T47D (cell line): ENCODE data around the gene IKBKE.
A peak's percentile ranks its signal among the peaks of the same experiment; 100 is the strongest.

ENCODE experiments used
- DNase-seq, 2 experiments: peaks; one replicate each; pipeline versions ENCODE4 v3.0.0 to v3.0.0-alpha.2; 2011 to 2012; ENCODE audit warnings: low read depth in 1 of 2, low spot score in 1 of 2
- JUND ChIP-seq: IDR thresholded peaks from 2 replicates; pipeline ENCODE4 v1.6.1; 2012; ENCODE audit warnings: low read depth
- in situ Hi-C: cut with HindIII; loops from 2 replicates; pipeline ENCODE4 v1.10.0; 2016; ENCODE audit warnings: low sequenced_read_pairs, low pct_unique_long_range_greater_than_20kb

The IKBKE gene

DNA sequence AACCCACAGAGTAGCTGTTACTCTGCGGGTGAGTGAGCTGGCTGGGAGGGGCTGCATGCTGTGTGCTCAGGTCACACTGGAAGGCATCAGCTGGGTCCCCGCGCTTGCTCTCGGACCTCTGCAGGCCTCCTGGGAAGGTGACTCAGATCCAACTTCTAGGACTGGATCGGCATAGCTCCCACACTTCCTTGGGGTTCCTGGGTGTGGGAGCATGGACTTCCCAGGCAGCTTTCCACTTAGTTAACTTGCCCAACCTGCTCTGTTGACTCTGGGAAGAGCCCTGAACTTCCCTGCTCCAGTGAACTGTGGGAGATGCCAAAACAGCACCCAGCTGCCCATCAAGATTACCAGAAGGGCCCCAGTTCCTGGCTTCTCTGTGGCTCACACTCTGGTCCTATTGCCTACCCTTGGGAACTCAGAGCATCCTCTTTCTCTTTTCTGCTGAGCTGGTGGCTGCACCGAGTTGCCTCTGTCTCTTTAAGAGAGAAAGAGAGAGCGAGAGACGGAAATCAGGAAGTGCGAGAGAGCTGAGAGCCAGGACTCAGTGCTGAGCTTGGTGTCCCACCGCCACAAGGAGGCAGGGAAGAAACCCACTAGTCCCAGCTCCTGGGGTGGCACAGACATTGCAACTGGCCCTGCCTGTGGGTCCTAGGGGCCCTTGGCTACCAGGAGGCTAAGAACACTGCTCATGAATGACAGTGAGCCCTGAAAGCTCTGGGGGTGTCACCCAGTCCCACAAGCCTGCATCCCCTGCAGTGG, at the start of gene IKBKE:
TSS of gene IKBKE (plus strand) at position 544 of the 759 bp plus-strand sequence. CDS start 2,752 bp downstream, outside the sequence.
- no peak for TF ChIP-seq JUND
- peak; percentile 85 to 94 for DNase-seq
- in situ Hi-C loops, result no loop called here

DNA sequence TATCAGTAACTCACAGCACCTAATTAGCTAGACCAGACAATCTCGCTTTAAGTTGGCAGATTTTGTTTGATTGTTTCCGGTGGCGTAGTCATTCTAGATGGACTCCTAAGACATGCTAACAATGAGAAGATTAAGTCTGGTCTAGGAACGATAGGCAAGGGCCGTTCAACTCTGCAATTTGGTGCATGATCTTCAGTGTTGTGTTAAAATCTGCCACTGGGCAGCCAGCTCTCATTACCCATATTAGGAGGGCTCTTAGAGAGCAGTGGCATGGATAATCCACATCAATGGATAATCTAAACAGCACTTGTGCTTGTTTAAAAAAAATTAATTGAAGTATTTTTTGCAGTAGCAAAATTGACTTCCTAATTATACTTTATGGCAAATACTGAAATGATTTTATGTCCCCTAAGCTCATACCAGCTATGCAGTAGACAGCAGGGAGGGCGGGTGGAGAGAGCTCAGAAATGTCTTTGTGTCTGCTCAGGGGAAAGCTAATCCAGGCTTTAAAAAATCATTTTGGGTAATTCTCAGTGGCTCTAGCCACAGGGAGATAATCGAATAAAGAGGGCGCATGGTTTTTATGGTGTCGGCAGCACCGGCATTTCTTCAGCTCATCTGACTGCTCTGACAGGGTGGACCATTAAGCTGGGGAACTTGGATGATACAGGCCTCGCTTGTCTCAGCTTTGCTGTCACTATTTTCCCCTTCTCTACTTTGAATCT, 48.5 kb upstream of the IKBKE start:
- no peak for DNase-seq
- in situ Hi-C loops, result no loop called here
- no peak for TF ChIP-seq JUND

DNA sequence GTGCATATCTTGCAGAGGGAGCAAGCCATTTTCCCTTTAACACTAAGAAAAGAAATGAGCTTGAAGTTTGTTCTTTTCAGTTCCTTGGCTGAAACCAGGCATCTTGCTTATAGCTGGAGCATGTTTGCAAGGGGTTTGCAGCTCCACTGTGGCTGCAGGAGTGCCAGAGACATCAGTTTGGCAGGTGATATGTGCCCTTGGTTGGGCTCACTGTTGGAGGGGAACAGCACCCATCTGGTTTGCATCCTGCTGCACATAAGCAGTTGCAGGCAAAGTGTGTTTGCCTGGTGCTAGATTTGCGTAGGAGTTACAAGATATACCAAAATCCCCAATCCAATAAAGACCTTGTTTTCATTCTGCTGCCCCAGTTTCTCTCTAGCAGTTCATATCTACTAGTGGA, 47.8 kb upstream of the IKBKE start:
- TF ChIP-seq JUND, result no peak
- in situ Hi-C loops, result no loop called here
- DNase-seq, result no peak

DNA sequence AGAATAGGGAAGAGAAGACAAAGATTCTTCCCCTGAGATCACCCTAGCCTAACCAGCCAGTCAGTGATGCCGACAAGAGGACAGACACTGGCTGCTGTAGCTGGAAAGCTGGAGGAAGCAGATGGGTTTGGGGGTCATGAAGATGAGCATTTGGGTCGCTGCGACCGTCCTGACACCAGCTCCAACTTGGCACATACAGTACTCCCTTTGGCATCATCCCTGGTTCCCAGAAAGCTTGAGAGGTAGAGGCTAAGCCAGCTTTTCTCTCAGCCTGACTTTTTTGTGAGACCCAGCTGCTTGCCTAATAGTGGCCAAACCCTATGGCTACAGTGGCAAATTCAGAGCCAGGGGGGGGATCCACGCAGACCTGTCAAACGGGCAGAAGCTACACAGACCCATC, 43.0 kb upstream of the IKBKE start:
- DNase-seq, result no peak
- in situ Hi-C loops, result no loop called here
- TF ChIP-seq JUND, result no peak

DNA sequence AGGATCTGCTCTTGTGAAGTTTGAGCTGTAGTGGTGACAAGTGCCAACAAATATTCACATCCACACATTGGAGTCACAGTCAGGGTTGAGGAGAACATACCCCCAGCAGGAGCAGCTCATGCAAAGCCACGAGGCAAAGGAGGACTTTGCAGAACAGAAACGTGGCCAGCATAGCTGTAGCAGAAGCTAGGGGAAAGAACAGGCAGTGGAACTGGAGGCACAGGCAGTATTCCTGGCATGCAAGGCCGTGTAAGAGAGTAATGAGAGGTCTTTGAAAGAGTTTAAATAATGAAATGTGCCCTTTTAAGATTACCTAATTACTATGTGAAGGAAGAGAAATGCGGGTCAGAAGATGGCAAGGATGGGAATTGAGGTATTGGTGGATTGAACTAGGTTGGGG, 40.9 kb upstream of the IKBKE start:
- in situ Hi-C loops, result no loop called here
- TF ChIP-seq JUND, result no peak
- DNase-seq, result no peak

DNA sequence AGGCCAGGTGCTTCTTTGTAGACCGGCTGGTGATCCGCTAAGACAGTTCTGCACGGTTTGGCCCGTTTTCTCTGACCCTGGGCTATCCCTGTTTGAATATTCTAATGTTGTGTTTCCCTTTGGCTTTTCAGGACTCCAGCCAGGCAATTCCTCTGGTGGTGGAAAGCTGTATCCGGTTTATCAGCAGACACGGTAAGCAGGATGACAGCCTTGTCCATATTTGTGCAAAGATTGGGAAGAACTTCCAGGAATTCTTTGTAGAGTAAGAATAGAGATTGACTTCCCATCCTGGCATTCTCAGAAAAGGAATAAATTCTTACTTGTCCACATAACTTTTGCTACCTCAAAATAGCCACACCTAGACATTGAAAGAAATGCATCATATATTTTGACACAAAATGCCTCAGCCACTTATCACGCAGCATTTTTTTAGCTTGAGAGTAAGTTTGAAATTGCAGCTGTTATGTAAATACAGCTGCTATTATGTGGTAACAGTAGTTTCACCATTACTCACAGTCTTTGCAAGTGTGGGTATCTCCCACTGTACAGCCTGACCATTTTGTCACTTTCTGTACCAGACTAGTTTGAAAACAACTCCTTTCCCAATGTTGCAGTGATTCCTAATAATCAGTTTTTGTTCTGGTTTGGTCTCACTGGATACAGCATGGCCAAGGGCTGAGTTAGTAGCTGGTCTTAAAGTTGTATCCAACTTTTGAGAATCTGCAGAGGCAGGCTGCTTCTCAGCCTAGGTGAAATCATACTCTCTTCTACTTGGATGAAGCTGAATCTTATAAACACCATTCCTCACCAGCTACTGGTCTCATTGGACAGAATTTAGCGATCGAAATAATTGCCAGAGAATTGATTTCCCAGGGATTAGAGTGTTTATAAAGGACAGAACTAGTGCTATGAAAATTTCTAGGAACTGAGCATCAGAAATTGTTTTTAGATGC, 40.0 kb upstream of the IKBKE start:
- no peak for DNase-seq

DNA sequence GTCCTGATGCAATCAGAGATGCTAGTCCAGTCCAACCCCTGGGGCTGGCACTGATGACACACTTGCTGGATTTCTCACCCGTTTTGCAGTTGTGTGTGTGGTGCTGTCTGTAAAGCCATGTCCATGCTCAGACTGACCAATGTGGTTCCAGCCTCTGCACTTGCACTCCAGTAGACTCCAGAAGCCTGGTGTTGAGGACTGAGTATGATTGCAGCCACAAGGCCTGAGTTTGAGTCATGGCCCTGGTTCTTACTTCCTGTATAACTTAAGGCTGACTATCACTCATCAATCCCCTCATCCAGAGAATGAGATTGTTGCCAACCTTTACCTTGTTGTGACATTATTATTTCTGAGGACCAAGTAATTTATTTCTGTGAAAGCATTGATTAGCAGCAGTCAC, 34.8 kb upstream of the IKBKE start:
- no peak for TF ChIP-seq JUND
- DNase-seq, result no peak
- in situ Hi-C loops, result no loop called here

More for the DNA sequence above, 40.0 kb upstream of the IKBKE start:
- in situ Hi-C loops, result no loop called here
- no peak for TF ChIP-seq JUND

DNA sequence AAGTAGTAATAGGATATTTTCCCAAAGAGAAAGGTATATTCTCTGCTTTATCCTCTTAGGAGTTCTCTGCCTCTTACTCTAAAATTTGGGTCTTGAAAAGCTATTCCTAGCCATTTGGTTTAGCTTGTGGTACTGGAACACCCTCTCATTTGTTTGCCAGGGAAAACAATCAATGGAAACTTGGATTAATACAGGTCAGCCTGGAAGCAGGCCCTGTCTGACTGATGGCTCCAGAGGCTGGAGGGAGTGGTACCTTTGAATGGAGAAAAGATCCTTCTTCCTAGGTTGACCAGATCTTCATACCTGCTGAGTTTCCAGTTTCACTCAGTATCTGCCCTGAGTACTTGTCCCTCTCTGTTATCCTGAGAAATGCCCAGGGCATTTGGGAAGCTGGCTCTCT, 31.7 kb upstream of the IKBKE start:
- in situ Hi-C loops, result no loop called here
- TF ChIP-seq JUND, result no peak
- no peak for DNase-seq

DNA sequence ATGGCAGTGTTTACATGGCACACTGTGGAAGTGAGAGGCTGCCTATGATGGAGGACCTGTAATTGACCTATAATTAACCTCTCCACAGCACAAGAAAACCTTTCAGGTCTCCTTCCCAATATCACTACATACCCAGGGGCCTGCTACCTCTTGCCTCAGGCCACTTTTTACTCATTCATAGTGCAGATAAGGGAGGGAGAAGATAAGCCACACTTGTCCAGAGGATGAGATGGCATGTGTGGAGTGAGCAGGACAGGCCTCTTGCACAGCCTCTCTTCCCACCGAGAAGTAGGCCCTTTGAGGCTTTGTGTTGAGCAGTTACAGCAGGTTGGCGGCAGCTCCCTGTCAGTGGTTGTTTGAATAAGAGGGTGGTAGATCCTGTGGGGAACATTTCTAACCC, 31.1 kb upstream of the IKBKE start:
- DNase-seq, result no peak
- in situ Hi-C loops, result no loop called here

DNA sequence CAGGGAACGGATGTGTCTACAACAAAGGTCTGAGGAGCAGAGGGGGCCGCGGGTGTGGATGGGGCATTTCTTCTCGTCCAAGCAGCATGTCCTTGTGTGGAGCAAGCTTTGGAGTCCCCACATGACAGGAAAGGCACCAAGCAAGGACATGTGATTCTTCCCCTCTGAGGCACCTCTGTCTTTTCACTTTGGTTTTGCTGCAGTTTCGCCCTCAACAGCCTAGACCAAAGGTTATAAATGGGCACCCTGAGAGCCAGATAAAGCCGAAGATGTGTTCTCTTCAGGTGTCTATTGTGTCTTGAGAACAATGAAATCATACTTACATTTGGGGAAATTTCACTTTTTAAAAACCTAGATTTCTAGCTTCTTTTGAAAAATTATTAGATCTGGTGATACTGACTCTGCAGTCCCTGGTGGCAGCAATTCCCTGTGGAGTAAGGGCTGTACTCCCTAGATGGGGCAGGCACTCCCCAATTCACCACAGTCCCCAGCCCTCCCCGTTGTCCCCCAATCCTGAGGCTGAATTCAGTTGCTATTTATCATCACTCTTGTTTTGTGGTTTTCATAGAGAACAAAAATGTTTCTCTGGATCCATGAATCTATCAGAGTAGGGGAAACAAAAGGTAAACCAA, 28.8 kb upstream of the IKBKE start:
- in situ Hi-C loops, result no loop called here
- no peak for DNase-seq
- no peak for TF ChIP-seq JUND

More for the DNA sequence above, 31.1 kb upstream of the IKBKE start:
- TF ChIP-seq JUND, result no peak

DNA sequence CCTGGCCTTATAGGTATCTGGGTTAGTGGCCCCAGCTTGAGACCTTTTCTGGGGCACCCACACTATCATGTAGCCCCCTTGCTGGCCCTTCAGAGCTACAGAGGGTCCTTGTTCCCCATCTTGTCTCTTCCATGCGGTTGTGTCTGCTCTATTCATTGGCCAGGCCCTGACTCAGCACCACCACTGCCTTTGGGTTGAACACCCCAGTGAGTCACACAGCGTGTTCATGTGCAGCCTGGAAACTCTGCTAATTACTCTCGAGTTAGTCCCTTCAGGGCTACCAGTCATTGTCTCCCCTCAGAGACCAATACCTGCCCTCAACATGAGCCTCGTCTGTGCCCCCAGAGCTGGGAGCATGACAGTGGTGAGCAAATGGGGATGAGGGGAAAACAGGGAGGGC, 28.2 kb upstream of the IKBKE start:
- in situ Hi-C loops, result no loop called here
- no peak for DNase-seq

DNA sequence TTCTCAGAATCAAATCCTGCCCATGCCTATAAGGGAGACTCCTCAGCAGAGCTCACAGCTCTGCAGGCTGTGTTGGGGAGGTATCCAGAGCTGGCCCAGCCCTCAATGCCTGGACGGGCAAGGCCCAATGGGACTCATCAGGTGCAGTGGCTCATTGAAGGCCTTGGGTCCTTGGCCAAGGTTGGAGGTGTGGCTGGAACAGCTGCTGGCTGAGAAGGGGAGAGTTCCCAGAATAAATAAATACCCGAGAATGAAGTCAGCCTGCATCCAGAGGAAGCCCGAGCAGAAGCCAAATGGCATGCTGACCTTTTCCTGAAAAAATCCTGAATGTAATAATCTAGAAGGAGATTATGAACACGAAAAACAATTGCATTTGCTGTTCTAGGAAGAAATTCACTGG, 25.2 kb upstream of the IKBKE start:
- in situ Hi-C loops, result no loop called here
- no peak for TF ChIP-seq JUND
- DNase-seq, result no peak

More for the DNA sequence above, 28.2 kb upstream of the IKBKE start:
- TF ChIP-seq JUND, result no peak
